HG02759 (cell line): ENCODE measurements around the gene ZNF837.
"Not testable (repeated sequence)": the region's sequence is repeated elsewhere in the genome, so short reads cannot be mapped to it uniquely, and the experiment has no call there.

Experiments
- ATAC-seq: cut with Tn5 transposase; IDR thresholded peaks from one replicate; pipeline ENCODE4 v1.9.1; 2021; ENCODE audit warnings: mild to moderate bottlenecking, moderate library complexity; ENCODE audit not compliant: unreplicated experiment

Gene ZNF837

DNA sequence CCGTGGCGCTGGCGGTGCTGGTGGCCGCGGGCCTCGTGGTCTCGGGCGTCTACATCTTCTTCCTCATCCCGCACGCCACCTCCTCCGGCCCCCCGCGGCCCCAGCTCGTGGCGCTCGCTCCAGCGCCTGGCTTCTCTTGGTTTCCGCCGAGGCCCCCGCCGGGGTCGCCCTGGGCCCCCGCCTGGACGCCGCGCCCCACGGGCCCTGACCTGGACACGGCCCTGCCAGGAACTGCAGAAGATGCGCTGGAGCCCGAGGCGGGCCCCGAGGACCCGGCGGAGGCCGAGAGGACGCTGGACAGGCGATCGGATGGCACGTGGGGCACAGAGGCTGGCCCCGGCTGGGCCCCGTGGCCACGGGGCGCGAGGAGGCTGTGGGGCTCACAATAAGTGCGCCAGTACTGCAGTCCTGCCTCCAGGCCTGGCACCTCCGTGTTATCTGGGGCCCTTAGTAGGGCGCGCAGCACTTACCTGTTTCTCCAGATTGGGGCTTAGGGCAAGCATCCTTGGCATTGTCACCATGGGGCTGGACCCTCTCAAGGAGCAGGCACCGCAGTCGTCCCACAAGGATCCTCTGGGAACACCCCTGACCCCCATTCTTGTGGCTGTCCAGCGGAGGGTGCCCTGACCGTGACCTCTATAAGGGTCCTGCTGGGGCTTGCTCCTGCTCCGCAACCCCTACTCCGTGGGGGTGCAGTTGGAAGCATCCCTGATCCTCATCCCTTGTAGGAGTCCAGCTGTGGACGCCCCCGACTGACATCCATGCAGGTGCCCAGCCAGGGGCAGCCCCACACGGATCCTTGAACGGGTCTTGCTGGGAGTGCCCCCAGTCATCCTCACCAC, 16.1 kb upstream of the ZNF837 start:
- ATAC-seq, result no peak

DNA sequence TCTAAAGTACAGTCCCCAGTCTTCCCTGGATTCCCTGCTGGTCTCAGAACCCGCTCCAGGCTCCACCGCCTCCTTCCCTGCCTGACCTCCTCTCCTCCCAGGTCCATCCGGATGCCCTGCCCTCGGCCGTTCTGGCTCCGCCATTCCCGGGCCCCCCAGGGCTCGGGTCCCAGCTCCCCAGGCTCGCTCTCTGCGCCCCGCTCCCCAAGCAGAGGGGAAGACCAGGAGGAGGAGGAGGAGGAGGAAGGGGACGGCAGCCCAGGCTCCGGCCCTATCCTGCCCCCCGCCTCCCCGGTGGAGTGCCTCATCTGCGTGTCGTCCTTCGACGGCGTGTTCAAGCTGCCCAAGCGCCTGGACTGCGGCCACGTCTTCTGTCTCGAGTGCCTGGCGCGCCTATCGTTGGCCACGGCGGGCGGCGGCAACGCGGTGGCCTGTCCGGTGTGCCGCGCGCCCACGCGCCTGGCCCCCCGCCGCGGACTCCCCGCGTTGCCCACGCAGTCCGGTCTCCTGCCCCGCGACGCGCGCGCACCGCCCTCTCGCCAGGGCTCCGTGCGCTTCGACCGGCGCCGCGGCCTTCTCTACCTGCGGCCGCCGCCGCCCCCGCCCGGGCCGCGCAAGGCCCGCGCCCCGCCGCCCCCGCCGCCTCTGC, 15.3 kb upstream of the ZNF837 start:
- no peak for ATAC-seq

DNA sequence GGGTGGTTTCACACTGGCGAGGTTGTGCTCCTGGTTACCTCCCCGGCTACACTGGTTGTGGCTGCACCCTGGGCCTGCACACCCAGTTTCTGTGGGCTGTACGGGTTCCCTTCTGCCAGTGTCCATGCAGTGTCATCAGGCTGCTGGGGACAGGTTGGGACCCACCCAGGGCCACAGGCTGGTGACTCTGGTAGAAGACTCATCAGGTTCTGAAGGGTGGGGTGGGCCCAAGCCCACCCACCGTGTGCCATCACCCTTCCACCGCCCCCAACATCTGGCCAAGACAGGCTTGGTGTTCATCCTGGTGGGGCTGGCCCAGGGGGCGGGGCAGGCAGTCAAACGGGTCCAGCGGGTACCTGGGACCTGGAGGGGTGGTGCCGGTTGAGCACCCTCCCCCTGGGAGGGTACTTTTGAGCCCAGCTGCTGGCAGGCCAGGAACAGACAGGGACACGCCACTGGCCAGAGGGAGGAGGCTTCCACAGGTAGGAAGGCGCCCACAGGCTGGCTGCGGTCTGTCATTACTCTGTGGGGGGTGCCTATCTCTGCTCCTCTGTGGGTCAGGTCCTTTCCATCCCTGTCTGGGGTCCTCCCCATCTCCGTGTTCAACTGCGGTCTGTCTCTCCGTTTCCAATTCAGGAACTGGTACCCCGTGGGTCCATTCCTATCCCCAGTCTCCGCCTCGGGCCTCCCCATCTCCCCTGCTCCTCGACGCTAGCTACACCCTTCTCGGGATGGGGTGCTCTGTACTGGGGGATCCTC, 14.6 kb upstream of the ZNF837 start, which contains the start of gene RNF225:
TSS of gene RNF225 (plus strand) at position 437 of the 759 bp plus-strand sequence. CDS start 434 bp downstream, outside the sequence.
- ATAC-seq, result no peak

DNA sequence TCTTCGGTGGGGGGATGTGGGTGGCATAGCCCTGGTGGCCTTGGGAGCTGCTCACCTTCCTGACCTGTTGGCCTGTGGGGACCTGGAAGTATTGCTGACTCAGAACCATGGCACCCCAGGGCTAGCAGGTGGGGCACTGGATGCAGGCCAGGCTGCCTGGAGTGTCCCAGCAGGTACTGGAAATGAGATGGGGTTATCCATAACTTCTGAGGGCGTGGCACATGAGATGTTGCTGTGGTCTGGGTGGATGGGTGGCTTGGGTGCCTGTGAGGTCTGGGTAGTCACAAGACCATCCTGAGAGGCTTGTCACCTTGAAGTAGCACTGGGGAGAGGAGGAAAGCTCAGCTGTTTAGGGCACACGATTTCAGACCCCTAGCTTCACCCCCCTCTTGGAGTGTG, 14.0 kb upstream of the ZNF837 start:
- no peak for ATAC-seq

DNA sequence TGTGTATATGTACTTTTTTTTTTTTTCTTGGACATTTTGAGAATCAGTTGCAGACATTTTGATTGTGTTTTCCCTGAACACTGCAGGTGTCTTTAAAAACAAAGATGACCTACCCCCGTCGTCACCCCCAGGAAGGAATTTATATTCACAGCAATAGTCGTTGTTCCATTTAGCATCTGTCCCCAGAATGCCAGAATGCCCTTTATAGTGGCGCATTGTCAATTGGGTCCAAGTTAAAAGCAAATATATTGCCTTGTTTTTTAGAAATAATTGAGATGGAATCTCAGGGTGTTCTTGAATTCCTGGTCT, 12.8 kb upstream of the ZNF837 start:
- ATAC-seq, result no peak

DNA sequence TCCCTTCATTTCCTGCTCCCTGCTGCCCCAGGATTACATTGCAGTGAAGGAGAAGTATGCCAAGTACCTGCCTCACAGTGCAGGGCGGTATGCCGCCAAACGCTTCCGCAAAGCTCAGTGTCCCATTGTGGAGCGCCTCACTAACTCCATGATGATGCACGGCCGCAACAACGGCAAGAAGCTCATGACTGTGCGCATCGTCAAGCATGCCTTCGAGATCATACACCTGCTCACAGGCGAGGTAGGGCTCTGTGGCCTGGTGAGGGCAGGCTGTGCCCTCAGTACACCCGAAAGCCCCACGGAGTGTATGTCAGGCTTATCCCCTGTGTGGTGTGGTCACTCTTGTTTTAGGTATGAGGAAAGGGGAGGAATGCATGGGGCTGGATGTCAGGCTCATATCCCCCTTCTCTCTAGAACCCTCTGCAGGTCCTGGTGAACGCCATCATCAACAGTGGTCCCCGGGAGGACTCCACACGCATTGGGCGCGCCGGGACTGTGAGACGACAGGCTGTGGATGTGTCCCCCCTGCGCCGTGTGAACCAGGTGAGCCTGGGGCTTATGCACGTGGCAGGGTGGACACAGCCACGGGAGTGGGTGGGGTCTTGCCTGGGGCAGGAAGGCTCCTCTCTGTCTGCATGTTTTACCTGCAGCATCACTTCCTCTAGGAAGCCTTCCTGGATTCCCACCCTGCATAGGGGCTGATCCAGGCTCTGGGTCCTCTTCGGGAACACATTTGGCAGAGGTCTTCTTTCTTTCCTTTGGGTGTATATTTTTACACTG, 12.3 kb upstream of the ZNF837 start:
- ATAC-seq, result no peak

DNA sequence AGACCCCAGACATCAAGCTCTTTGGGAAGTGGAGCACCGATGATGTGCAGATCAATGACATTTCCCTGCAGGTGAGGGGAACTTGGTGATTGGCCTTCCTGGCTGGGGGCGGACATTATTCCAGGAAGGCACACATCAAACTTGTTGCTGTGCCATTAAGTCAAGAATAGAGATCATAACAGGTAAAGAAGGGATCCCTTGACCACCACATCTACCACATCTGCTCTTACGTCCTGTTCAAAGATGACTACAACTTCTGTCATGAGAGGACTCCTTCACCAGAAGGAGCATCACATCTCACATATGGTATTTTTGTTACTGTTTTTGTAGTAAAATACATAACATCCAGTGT, 7.3 kb upstream of the ZNF837 start:
- no peak for ATAC-seq

DNA sequence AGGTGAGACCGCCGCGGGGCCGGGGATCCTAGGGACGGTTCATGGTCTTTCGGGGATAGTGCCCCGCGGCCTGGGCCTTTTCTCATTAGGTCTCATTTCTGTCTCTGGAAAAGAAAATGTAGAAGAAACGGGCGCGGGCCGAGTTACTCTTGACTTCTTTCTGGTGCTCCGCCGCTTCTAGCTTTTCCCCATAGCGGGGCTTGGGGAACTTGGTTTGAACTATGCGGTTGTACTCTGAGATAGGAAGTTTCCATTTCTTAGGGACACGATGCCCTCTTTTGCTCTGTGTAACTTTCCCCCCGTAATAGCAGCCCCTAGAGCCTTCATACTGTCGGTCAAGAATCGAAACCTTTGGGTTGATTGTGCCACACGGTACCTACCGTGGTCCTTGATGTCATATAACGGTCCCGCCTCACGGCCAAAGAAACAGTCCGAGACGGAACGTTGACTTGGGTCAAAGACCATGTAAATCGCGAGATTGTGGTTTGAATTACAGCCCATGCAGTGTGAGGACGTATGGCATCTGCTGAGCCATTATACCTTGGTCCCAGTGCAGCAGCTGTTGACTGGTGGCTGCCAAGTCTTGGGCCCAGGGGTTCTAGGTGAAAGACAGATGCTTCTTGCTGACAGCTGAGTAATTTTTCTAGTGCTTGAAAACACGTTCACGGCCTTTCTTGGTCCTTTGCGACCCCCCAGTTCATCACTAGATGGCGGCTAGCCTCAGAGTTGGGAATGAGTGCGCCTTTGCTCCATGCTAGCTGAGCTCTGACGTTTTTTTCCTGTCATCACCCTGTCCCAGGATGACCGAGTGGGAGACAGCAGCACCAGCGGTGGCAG, 6.7 kb upstream of the ZNF837 start:
- ATAC-seq, result no peak

DNA sequence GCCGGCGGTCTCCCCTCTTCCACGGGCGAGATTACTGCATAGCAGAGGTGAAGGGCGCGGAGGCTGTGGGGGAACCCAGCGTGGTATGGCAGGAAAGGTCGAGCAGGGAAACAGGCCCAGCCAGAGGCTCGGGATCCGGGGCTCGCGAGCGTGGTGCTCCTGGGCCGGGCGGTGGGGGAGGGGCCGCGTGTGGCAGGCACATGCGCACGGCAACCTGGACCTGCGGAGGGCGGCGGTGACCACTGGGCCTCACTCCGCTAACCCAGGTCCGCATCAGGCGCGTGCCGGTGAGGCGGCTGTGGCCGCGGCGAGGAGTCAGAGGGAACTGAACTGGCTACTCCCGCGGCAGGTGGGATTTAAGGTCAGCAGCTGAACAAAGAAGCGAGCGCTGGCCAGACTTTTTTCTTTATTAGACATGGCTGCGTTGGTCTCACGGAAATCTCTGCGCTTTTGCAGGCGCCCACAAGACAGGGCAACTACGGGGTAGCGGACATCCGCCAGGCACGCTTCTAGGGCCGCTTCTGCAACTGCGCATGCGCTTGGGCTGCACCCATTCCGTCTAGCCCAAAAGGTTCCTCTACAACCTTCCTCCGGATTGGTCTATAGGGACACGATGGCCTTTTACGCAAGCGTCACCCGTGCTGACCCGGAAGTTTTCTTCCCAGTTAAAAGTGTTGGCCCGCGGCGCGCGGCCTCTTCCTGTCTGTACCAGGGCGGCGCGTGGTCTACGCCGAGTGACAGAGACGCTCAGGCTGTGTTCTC, 5.9 kb upstream of the ZNF837 start, which contains the start of gene RPS5:
TSS of gene RPS5 (plus strand) at position 694 of the 762 bp plus-strand sequence. CDS start 869 bp downstream, outside the sequence.
- peak; percentile 83 for ATAC-seq

DNA sequence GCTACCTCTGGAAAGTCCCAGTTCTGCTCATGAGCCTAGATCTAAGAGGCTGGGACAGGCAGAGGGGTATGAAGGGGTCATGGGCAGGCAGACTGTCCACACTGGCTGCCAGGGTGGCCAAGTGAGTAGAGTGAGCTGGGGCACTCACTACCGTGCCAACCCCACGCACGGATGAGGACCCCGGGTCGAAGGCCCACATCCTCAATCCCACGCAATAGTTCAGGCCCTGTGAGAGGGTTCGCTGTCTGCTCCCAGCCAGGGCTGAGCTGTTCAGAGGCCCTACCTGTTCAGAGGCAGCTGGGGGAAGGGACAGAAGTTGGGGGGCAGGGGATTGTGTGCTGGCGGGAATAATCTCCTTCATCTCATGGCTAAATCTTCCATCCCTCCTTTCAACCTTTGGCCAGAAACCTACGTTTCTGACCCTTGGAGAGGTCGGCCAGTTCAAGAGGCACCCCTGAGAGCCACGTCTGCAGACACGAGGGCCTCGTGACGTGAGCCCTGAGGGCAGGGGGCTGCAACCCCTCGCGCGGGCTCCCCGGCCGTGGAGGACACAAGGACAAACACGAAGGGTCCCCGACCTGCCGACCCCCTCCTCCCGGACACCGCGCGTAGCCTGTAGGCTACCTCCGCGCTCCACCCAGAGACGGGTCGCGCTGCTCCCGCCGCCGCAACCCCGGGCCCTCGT, 5.2 kb upstream of the ZNF837 start:
- no peak for ATAC-seq

DNA sequence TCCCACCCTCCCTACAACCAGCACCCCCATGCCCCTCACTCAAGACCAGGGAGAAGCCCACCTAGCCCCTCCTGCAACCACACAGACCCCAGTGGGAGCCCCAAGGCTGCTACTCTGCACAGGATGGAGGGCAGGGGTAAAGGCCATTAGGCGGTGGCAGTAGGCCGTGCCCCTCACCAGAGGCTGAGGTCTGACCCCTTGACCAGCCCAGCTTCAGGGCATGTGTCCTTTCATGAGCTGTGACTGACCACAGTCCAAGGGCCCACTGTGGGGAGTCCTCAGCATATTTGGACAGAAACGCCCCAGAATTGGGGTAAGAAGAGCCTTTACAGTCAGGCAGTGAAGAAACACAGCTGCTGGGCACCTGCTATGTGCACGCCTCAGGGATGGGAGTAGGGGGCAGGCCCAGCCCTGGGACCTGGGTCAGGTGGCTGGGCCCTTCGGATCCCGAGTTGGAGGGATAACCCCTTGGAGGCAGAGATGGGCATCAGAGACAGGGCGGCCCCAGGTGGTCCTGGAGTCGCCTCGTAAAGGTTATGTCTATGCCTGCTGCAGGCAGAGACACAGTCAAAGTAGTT, 4.6 kb upstream of the ZNF837 start:
- ATAC-seq, result no peak

DNA sequence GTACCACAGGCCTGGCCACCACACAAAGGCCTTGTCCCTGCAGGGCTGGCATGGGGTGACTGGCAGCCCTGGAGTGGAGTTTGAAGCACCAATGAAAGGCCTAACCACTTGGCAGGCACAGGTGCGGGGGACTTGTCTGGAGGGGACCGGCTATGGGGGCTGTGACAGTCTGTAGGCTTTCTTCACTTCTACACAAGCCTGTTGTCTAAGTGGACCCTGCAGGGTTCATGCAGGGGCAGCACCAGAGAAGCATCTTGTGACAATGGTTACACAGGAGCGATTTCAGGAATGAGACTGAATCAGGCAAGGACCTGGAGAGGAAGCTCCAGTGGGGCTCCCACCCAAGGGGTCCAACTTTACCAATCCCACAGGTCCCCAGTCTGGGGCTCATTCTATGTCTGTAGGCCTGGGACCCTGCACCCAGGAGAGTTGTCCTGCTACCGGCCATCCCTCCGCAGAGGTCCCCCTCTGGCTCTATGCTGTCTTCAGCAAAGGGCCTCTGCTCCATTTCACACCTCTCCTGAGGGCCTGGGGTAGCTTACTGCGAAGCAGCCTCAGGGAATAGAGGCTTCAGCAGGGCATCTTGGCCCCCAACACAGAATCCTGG, 2.3 kb upstream of the ZNF837 start:
- no peak for ATAC-seq

DNA sequence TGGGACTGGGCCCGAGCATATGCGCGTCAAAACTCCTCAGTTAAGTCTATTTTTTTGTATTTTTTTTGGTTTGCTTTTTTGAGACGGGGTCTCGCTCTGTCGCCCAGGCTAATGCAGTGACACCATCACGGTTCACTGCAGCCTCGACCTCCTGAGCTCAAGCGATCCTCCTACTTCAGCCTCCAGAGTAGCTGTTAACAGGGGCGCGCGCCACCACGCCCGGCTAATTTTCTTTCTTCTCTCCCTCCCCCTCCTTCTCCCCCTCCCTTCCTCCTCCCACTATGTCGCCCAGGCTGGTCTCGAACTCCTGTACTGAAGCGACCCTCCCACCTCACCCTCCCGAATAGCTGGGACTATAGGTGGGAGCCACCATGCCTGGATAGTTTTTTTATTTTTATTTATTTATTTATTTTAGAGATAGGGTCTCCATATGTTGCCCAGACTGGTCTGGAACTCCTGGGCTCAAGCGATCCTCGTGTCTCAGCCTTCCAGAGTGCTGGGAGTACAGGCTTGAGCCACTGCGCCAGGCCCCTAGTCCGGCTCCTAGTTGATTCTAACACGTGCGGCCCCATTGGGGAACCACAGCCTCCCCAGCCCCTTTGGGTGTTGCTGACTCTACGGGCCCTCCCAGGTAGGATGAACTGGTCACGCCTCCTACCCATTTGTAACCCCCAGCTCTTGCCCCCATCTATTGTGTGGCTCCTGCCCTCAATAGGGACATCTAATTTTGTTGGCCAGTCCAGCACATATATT, 806 bp upstream of the ZNF837 start:
- ATAC-seq, result no peak

DNA sequence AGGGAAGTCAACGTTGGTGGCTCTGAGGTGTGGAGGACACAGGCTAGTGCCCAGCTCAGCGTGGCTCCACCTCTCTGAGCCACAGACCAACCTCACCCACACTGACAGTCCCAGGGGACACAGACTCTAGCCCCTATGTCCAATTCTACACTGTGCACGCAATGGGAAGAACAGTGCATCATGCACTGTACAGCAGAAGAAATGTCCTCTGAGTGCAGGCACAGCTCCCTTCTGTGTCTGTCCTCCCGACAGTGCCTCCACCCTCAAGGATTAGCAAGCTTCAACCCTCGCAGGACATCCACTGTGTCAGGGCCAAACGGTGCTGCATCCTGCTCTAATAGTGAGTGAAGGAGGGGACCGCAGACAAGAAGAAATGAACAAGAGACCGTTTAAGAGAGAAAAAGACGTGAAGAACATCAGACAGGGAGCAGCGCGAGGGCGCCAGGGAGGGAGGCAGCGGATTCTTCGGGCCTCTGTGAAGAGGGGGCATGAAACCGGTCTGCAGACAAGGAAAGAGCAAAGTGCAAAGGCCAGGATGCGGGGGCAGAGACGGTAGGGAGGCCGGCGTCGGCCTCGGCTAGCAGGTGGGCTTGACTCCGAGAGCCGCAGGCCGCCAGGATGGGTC, 681 bp downstream of the ZNF837 start:
- no peak for ATAC-seq

DNA sequence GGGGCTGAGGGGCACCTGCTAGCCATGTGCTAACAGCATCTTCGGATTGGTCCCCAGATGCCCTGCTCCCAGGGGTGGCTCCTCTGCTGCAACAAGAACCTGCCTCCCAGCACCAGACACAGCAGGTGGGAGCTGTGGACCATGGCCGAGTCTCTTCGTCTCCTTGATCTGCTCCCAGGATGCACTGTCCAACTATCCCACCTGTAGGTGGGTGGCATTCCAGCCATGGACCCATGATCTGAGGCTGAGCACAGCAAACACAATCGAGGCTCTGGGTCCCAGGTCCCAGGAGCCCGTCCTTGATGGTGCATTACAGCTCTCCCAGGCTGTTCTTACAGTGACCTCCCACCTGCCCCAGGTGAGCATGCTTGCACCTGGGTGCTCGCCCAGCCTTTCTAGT, 1.6 kb downstream of the ZNF837 start:
- no peak for ATAC-seq

DNA sequence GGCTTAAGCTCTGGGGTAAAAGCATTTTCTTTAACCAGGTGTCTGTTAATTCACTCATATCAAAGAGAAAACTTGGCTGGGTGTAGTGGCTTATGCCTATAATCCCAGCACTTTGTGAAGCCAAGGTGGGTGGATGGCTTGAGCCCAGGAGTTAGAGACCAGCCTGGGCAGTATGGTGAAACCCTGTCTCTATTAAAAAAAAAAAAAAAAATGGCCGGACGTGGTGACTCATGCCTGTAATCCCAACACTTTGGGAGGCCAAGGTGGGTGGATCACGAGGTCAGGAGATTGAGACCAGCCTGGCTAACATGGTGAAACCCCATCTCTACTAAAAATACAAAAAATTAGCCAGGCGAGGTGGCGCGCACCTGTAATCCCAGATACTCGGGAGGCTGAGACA, 4.1 kb downstream of the ZNF837 start:
- not testable (repeated sequence) for ATAC-seq

DNA sequence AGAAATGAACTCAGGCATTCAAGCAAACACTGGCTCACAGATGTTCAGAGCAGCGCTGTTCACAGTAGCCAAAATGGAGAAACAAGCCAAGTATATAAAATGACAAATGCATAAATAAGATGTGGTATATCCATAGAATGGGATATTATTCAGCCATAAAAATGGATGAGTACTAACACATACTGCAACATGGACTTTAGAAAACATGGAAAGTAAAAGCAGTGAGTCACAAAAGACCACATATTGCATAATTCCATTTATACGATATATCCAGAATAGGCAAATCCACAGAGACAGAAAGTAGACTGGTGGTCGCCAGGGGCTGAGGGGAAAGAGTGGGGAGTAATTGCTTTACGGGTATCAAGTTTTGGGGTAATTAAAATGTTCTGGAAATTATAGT, 6.6 kb downstream of the ZNF837 start:
- ATAC-seq, result no peak
